HG03095 (cell line): ENCODE results near the gene STK17A.
A peak's percentile ranks its signal among the peaks of the same experiment; 100 is the strongest.

Experiments
- ATAC-seq: cut with Tn5 transposase; IDR thresholded peaks from one replicate; pipeline ENCODE4 v1.9.1; 2021; ENCODE audit warnings: moderate library complexity; ENCODE audit not compliant: unreplicated experiment

STK17A gene

GRCh38 chr7:43582503-43583423 is at the start of gene STK17A:
Gene STK17A, plus strand, starts transcription at chr7:43583108. Its CDS starts 136 bp downstream, at chr7:43583244.
- peak; percentile 62 for ATAC-seq

DNA sequence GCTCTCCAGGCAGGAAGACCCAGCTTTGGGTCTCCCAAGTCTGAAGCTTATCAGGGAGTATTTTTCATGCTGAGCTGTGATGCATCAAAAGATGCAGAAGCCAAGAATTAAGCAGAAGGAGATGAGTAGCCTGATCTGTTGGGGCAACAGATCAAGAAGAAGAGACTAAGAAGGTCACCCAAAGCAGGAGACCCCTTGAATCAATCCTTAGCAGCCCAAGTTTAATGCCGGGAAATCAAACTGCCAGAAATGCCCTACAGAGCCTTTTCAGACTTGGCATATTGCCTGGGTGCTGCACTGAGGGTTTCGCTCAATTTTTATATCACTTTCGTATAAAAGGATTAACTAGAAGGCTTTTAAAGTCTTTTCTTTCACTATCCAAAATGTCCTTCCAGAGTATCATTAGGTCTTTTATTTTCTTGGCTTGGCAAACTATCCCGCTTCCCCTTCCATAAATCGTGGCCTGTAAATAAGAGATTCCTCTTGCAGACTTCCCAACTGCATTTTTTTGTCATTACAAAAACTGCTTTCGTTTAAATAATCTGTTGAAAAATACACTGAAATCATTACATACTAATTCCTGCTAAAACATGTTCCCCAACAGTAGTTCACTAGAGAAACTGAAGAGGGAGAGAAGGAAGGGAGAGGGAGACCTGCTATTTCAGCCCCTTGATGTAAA is 49.0 kb upstream of the STK17A start:
- no peak for ATAC-seq

- ATAC-seq = no peak
Observed at GRCh38 chr7:43535031-43535451, 47.9 kb upstream of the STK17A start.

GRCh38 chr7:43535810-43536585 is 46.9 kb upstream of the STK17A start:
- no peak for ATAC-seq

- no peak for ATAC-seq
Observed at GRCh38 chr7:43536773-43537172, 46.1 kb upstream of the STK17A start.

DNA sequence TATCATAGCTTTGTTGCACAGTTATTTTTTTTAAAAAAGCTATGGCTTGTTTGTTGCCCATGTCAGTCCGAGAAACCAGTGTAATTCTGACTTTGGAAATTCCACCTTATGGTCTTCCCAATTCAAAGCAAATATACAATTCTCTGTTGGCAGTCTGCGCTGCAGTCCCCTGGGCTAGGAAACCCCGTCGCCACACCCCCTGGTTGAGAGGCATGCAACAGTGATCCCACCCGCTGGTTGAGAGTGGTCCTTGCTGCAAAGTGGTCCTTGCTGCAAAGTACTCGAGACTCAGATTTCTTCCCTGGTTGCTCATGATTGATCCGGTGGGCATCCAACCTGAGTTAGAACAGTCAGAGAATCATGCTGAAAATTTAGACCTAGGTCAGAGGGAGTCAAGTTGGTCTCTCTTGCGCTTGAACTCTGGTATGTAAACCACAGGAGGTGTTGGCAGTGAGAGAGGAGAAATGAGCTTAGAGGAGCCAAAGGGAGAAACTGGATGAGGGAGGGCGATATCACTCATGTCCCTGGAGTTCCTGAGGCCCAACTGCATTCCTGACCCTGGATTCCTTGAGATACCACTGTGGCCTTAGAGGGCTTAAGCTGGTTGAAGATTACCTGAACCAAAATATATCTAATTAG is 45.0 kb upstream of the STK17A start:
- ATAC-seq = no peak

GRCh38 chr7:43538404-43538771 is 44.5 kb upstream of the STK17A start:
- ATAC-seq = no peak

GRCh38 chr7:43540471-43540870 is 42.4 kb upstream of the STK17A start:
- ATAC-seq = no peak

- ATAC-seq = no peak
Observed at GRCh38 chr7:43542716-43543115, 40.2 kb upstream of the STK17A start.

DNA sequence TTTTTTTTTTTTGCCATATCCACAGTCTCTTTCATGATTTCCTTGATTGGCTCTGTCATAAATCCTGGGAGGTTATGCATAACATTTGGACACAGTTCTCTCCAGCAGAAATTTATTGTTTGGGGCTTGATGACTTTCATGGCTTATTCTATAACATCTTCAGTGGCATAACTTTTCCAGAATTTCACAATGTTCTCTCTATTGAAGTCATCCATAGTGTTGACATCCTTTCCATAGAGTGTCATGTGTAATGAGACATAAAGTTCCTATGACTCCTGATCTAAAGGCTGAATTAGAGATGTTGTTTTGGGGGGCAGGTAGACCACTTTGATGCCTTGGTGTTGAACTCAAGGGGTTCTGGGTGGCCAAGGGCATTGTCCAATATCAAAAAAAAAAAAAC is 36.7 kb upstream of the STK17A start:
- no peak for ATAC-seq

DNA sequence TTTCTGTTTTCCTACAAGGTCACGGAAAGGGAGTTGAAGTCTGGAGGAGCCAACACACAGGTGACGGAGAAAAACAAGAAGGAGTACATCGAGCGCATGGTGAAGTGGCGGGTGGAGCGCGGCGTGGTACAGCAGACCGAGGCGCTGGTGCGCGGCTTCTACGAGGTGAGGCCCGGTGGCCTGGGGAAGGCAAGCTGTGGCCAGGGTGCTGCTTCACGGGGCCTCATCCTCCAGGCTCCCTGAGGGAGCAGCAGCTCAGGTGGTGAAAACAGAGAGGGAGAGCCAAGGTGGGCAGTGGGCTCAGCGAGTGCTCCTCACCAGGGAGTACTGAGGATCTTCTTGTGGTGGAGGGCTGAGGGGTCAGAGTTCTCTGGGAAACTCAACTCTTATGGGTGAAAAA is 32.5 kb upstream of the STK17A start:
- no peak for ATAC-seq

GRCh38 chr7:43552122-43552521 is 30.8 kb upstream of the STK17A start:
- ATAC-seq = no peak

GRCh38 chr7:43553999-43554398 is 28.9 kb upstream of the STK17A start:
- no peak for ATAC-seq

GRCh38 chr7:43554423-43554822 is 28.5 kb upstream of the STK17A start:
- ATAC-seq = no peak

- ATAC-seq = no peak
Observed at GRCh38 chr7:43557831-43558495, 24.9 kb upstream of the STK17A start.

DNA sequence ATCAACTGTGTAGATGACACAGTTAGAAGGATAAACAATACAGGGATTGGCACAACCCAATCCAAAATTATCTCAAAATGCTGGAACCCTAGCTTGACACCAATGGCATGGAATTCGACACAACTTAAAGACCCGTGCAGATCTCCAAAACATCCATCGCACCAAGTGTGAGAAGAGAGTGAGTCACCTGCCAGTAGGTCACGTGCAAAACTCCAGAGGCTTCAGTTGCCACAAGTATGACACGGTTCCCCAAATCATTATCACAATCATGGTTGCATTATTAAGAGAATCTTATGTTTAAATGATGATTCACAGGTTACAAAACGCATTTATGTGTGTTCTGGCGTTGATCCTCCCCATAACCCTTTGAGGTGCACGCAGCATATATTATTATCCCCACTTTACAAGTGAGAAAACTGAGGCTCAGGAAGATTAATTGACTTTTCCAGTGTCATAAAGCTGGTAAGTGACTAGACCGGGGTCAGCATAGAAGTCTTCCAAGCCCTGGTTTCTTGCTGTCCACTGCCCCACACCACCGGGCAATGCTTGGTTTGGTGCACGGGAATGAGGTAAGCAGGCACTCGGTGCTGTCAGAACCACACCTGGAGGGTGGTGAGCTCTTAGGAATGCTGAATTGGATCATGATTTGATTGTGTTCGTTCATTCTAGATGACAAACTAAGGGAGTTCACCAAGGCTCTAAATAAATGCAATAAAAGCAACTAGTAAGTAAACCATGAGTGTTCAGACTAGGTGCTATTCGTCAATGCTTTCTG is 23.6 kb upstream of the STK17A start:
- ATAC-seq = no peak

DNA sequence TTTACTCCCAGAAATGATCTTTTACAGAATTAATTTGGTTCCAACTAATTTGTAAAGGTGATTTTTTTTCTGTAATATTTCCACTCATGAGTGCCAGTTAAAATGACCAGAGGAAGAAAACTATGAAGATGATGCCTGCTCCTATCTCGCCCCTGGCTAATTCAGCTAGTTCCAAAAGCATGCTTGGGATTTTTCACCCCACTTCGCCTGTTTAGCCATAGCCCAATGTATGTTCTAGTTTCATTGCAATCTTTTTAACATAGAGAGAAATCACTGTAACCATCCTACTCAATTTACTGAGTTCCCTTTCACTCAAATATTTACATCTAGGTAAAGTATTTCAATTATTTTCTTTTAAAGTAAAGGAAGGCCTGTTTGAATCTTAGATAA is 23.0 kb upstream of the STK17A start:
- no peak for ATAC-seq

DNA sequence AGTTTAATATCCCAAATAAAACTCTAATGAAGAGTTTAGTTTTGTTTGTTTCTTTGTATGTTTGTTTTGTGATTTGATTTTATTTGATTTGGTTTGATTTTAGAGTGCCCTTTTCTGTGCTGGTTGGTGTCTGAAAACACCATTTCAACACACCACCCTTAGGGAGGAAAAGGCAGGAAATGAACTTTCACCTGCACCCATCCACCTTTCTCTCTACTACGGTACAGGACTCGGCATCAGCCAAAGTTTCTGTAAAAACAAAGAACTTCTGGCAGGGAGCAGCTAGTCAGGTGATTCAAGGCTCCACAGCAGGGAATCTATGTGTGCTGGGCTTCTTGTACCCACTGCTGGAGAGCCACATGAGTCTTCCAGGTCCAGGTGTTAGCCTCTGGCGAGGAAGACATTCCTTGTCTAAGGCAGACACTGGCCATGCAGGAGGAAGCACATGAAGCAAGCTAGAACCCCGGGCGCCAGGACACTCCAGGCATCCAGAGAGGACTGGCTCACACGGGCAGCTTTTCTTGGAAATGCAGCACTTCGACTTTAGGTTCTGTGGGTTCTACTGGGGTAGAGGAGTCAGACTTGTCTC is 22.1 kb upstream of the STK17A start:
- ATAC-seq = no peak

- no peak for ATAC-seq
Observed at GRCh38 chr7:43562383-43562782, 20.5 kb upstream of the STK17A start.
